Measurements from ENCODE around the gene DYSF.

The DYSF gene

DNA sequence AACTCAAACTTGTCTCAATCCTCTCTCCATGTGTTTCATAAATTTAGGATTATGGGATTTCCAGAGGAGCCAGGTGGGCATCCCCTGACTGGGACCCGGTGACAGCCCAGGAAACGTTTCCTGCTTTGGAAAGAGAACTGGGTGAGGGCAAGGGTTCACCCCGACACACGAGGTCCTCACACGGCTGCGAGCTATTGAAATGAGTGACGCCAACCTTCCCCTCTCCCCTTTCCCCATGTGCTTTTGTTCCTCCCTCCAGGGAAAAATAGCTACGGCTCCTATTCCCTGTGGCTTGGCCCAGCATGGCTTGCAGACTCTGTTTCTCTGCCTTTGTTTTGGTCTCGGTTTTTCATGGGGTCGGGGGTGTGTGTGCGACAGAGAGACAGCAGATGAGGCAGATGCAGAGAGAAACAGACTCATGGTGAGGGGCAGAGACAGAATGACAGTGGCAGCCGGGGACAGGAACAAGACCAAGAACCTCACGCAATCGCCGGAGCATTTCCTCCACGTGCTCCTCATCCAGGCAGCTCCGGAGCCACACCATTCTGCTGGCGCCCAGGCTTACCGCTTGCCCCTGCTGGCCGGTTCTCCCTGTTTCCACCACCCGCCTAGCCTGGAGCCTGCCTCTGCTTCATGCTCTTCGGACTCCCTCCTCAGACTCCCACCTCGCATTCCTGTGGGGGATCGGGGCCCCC, 238.5 kb downstream of the DYSF start:
- DNase-seq (ENCODE audit: low spot score): no peak

DNA sequence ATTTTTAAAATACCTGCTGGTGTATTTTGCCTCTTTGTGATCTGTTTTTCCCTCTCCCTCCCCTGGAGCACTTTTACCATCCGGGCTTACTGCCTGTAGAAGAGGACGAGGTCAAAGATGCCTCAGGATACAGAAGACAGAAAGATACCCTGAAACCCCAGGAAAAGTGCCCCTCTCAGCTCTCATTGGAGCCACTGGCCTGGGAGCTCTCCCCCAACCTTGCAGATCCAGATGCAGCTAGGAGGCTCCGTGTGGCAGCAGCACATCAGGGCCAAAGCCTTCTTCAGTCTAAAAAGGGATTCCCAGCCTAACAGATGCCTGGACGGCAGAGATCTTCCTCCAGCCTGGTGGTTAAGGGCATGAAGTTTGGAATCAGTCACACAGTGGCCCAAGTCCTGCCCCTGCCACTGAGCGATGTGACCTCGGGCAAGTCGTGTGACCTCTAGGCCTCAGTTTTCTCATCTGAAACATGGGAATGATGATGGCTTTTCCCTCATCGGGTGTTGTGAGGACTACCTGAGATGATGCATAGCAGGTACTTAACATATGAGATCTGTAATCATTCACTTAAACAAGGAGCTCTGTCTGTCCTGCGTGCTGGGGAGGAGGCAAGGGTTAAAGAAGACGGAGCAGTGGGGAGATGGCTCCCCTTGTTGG, 239.4 kb downstream of the DYSF start:
- DNase-seq (ENCODE audit: low spot score): no peak

DNA sequence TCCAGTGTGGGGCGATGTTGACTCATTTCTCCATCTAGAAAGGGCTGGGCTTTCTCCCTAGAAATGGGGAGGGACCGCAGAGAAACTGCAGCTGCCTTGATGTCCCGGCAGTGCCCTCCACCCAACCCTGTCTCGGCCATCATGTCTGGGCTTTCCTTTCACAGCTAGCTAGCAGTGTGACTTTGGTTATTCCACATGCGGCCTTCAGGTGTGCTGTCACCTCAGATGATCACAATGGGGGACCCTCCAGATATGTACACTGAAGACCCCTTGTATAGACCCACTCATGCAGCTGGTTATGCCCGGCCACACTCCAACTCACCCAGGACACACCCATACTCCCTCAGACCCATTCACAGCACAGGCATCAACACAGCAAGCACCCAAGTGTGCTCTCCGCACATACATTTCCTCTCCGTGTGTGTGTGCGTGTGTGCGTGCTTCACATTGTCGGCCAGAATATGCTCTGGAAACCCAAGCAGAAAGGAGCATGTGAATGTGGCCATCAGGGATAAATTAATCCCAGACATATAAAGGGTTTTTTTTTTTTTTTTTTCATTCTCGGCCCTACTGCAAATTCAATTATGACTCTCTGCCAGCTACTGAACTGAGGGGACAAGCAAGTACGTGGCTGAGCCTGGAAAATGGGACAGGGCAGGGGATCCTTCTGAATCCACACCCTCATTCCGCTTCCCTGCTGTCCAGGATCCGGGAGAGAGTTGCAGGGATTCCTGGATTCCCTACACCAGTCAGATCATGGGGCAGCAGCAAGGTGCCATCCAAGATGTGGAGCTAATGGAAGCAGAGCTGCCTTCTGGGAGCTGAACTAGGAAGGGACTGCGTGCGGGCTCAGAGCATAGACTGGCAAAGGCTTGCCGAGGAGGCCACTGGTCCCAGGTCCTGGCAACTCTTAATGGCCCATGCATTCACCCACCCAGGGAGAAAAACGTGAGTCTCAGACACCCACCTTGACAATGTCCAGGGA, 240.2 kb downstream of the DYSF start:
- DNase-seq (ENCODE audit: low spot score): no peak

DNA sequence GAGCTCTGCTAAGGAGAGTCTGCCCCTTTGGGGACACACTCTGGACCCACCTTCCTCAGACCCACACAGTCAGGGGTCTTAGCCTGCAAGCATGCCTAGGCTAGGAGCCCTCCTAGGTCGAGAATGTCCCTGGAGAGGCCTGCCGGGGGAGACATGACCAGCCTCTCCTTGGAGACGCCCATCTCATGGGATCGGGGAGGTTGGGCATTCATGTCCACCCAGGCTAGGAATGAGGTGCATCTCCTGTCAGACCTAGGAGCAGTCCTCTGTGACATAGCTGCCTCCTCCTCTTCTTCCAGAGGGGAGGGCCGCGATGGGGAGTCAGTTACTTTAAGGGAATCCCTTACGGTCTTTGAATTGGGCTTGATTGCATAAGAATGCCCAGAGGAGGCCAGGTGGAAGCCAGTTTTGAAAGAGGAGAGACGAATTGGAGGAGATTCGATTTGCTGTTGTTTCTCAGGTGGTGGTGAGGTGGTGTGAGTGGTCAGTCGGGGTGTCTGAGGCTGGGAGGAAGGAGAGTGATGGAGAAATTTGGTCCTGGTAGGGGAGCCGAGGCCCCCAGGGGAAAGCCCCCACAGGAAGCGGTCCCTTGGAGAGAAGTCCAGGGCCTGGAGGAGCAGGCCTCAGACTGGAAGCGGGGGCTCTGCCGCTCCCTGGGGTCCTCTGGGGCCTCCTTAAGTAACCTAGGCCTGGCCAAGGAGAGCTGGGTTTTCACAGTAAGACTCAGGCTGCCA, 241.3 kb downstream of the DYSF start:
- no peak for DNase-seq (ENCODE audit: low spot score)

DNA sequence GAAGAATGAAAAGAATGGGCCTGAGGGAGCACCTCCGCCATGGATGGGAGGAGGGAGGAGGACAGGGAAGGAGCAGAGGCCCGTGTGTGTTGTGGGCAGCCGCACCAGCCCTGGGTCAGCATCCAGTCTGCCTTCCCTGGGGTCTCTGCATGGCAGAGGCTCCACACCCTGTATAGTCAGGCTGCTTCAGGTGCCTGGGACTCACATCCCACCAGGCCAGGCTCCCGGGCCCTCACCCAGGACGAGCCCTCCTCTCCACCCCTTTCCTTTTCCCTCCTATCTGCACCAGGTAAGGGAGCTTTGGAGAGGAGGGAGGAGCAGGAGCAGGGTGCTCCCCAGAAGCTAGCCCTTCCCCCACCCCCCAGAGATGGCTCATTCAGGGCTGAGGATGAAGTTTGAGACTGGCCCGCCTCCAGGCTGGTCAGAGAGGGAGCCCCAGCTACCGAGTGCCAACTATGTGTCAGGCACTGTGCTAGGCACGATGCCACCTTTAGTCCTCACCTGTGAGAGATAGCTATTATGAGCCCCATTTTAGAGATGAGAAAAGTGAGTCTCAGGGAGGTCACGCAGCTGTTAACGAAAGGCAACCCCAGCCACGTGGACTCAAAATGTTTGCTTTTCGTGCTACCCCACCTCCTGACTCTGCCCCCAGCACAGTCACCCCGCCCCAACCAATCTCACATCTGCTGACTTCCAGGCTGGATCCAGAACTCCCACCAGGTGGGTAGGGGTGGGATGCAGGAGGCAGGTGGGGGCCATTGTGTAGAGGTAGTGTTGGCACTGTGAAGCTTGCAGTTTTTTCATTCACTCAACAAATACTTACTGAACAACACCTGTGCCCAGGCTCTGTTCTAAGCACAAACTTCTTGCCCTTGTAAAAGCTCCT, 242.1 kb downstream of the DYSF start:
- DNase-seq (ENCODE audit: low spot score): no peak

DNA sequence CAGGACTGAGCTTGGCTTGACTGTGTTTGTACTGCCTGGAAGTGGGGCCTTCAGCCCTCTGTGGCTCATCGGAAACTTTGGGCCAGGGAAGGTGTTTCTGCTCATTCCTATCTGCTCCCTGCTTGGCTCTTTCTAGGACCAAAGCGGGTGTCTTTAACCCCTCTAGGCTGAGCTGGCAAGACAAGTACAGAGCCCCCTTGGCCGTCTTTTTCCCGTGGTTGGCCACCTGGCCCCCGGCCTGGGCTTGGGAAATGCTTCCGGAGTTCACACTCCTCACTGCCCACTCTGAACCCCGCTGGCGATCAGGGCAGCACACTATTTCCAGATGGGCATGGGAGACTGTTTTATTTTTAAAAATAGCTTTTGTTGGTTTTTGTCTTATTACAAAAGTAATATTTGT, 243.0 kb downstream of the DYSF start:
- no peak for DNase-seq (ENCODE audit: low spot score)

DNA sequence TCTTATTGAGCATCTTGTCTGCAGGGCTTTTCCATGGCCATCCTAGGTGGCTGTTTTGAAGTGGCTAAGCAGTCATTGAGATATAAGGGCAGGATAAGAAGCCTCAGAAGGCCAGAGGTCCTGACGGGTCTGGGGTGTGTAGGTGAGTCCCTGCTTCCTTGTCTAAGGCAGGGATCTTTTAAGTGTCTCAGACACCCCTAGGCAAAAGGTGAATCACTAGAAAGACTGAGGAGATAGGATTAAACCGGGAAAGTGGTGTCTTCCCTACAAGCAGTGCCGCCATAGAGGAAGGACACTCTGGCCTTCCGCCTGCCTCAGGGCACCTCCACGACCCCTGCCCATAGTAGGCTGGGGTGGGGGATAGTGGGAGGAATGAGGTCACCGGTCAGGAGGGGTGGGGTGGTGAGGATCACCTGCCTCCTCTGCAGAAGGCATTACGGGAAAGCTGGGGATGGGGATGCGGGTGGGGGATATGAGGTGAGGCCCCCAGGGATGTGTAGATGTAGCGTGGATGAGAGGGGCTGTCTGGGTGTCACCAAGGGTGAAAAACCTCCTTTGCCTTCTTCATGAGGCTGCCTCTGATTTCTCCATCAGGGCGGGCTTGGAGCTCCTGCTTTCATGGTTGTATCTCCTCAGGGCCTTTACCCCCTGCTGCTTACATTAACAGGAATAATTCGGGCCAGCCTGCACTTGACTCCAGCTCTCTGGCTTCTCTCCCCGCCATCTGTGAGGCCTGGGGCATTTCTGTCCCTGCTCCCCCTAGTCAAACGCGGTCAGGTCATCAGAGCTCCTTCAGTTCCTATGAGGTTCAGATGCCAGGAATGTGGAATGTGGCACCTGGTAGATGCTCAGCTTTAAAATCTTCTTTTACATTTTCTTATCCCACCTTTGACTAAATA, 244.0 kb downstream of the DYSF start:
- no peak for DNase-seq (ENCODE audit: low spot score)

DNA sequence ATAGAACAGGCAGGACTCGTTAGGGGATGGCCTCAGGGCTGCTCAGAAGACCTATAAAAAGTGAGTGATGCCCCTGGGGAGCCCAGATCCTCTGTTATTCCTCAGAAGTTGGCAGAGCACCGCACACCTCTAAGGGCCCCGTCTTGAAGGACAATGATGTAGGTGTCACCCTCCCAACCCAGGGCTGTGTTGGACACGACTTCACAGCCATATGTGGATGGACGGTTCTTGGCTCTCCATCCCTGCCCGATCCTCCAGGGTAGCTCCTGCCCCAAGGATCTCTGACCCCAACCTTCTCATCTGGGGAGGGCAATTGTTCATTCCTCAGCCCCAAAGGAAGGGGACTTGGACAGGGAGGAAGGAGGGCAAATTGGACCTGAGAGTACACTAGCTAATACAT, 246.1 kb downstream of the DYSF start:
- DNase-seq (ENCODE audit: low spot score): no peak

DNA sequence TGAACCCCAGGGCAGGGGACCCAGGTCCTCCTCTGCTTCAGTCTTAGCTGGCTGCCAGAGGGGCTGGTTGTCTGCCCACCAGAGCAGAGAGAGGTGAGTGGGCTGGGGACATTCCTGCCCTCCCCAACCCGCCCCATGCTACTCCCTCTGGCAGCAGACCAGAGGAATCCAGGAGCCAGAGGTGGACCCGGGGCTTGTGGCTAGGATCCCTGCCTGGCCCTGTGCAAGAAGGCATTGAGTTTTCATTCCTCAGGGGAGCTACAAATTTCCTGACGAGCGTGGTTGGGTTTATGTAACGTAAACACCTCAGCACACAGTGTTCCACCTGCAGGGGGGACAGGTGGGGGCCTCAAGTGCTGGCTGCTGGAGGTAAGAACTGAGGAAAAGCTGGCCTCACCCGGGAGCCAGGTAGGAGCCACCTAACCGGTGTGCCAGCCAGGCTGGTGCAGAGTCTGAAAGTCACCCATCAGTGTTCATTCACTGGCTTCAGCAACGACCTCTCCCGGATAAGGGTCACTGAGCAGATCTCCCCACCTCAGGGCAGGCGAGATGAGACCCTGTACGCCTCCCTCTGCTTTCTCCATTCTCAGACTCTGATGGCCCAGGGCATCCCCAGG, 246.8 kb downstream of the DYSF start:
- no peak for DNase-seq (ENCODE audit: low spot score)

DNA sequence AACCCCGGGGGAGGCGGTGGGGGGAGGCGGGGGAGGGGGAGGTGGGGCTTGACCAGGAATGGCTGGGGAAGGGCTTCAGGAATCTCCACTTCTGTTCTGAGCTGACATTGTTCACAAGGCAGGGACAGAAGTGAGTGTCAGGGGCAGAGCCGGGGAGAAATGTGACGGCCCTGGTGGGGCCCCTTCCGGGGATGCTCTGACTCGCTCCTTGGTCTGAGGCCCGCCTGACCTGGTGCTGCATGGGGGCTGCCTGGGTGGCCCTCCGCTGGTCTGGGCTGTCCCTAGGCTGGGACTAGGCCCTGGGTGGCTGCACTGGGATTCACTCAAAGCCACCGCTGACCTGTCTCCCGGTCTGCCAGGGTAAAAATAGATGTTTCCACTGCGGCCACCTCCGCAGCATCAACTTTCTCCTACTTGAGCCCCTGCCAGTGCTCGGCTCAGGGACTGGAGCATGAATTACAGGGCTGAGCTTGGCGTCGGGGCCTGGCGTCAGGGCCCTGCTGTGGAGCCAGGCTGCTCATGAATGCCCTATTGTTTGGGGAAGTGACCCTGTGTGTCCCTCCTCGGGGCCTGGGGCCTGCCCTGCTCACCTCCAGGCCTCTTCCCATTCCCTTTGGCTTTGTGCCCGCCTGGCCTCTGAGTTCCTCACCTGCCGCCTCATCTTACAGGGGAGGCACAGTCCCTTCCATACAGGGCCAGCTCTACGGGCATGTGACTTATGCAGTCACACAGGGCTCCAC, 247.5 kb downstream of the DYSF start:
- DNase-seq (ENCODE audit: low spot score): no peak

DNA sequence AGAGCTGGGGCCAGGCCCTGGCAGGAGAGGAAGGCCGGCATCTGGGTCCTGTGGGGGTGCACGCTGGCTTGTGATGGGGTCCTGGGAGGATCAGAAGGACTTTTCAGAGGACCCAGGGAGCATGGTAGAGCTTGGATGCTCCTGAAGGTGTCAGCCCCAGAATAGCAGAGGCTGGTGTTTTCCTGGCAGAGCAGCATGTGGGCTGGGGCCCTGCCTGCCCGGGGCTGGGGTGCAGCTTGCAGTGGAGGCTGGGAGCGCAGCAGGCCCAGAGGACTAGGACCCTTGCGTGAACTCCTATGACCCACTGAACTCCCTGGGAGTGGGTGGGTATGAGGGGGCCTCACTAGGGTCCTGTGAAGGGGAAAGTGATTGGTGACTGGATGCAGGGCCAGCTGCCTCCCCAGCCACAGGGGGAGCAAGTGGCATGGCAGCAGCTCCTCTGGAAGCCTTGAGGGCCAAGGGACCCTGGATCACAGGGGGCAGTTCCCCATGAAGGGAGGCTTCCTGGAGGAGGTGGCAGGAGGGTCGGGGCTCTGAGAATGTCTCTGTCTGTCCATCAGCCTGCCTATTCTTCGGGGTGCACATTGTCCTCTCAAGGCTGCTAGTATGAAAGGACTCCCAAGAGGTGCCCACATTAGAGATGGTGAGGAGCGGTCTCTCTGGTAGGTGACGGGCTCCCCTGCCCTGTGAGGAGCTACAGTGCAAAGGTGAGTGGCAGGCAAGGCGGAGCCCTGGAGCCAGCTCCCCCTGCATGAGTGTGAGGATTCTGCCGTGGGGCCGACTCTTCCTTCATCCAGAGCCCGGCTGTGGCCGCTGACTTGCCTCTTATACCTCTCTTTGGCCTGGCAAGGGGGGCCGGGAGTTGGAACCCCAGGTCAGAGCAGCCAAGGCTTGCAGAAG, 249.0 kb downstream of the DYSF start:
- no peak for DNase-seq (ENCODE audit: low spot score)

DNA sequence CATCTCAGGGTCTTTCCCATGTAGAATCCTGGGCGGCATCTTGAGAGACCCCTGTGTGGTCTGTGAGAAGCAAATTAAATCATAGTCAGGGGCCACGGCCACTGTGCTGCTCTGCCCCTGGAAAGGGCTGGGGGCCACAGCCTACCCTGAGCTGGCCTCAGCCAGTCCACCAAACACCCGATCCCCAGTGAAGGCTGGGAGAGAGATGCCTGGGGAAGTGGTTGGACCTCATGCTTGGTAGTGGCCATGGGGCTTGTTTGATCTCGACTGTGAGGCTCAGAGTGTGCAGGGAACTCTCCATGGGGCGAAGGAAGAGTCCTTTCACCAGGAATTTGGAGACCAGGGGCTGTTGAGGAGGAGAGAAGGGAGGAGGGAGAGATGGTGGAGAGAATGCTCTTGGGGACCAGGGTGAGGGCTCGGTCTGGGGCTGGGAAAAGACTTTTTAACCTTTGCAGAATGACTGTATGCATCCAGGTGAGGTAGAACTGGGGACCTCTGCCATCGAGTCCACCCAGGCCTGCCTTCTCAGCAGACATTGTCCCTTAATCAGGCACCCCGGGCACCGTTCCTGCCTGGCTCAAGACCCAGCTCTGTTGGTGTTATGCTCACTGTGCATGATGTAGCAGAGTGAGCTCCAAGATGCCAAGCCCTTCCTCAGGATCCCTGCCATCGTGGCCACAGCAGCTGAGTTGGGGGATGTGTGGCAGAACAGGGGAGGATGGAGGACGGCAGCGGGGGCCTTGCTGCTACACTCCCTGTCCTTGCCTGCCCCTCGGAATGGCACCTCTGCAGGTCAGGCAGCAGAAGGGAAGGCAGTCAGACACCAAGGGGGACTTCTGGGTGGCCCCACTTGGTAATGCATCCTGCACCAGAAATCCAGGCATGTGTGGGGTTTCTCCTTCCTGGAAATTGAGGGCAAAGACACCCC, 249.9 kb downstream of the DYSF start:
- no peak for DNase-seq (ENCODE audit: low spot score)

DNA sequence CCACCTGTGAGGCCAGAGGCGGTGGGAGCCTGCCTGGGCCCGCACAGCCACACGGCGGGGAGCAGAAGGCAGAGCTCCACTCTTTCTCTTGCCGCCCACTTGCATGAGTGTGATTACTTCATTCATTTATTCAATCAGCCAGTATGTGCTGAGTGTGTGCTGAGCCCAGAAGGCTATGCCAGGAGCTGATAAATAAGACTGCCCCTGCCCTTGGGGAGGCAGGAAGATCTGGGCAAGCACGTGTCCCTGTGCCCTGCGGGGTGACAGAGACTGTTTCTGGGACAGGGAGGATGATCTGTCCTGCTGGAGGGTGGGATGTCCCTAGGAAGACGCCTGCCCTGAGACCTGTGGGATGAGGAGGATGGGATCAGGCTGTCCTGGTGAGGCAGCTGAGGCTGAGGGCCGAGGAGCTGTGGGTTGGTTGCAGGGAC, 250.8 kb downstream of the DYSF start:
- no peak for DNase-seq (ENCODE audit: low spot score)

DNA sequence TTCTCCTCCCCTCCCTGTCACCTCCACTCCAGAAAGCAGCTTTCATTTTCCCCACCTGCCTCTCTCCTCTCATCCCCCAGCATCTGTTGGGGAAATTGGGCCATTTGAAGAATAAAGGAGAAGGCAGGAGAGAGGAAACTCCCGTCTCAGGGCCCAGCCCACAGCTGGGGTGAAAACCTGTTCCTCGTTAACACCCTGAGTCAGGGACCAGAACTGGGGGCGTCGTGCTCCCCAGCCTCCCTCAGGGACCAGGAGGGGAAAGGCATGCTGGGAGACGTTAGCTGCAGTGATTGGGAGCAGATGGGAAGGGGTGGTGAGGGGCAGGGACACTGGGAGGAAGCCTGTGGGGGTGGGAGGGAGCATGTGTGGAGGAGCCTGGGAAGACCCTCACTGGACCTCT, 251.3 kb downstream of the DYSF start:
- no peak for DNase-seq (ENCODE audit: low spot score)

DNA sequence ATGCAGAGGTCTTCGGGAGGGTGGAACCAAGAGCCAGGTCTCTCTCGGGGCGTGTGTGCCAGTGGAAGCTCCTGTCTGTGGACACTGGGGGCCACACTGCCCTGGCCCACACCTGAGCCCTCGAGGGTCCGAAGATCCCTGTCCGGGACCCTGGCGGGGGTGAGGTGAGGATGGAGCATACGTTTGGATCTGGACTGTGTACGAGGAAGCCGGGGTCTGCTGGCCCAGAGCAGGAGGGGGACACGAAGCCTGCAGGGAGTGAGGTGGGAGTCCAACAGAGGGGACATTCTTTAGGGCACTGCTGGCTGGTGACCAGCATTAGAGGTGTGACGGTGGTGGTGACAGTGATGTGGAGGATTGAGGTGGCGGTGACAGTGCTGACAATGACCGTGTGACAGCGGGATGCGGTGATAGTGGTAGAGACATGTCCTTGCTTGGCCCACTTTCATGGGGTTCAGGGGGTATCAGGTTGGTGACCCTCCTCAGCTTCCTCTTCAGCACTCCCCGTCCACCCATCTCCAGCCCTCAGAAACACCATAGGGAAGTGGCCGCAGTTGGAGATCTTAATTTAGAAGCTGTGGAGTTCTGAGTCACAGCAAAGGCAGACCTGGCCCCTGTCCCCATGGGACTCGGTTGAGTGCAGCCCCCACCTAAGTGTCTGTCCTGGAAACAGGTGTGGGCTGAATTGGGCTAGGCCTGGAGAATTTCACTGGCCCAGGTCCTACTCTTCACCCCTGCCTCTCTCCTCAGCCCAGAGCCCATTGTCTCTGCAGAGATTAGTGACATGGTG, 252.0 kb downstream of the DYSF start:
- DNase-seq (ENCODE audit: low spot score): no peak

DNA sequence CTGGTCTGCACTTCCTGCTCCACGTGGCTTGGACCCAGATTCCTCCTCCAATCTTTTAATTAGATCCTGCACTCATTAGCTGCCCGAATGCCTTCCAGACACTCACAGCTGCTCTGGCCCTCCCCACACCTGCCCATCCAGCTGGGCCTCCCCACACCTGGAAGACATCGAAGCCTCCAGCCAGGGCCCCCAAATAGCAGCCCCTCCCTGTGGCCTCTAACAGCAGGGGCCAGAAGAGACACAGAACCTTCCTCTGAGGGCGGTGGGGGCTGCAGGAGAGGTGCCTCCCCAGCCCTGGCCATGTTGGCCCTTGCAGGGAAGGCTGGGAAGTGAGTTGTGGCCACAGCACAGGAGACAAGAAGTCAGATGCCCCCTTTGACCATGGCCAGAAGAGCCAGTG, 252.8 kb downstream of the DYSF start:
- DNase-seq (ENCODE audit: low spot score): no peak
